Neuronal stem cell (in vitro differentiated cells): ENCODE data around the gene TAF11L2. TPM values are rescaled to one million over a fixed set of nuclear protein-coding genes. Genes with fewer than 3 reads are reported as not detected.
"Not testable (repeated sequence)": the region's sequence is repeated elsewhere in the genome, so short reads cannot be mapped to it uniquely, and the experiment has no call there.

Experiments used
- DNase-seq: peaks from one replicate; pipeline ENCODE4 v3.0.0-alpha.2; 2013; ENCODE audit warnings: low spot score
- H2AFZ ChIP-seq: one replicate; pipeline ENCODE4 v1.6.1; 2013; ENCODE audit warnings: mild to moderate bottlenecking, low read length, inconsistent platforms
- H2AK5ac ChIP-seq: 2 replicates; pipeline ENCODE4 v1.6.1; 2013; ENCODE audit warnings: low read depth, mild to moderate bottlenecking, inconsistent platforms, low read length, moderate library complexity, mixed read lengths
- H2BK120ac ChIP-seq: 2 replicates; pipeline ENCODE4 v1.6.1; 2013; ENCODE audit warnings: low read depth, mild to moderate bottlenecking, inconsistent platforms, low read length, moderate library complexity, mixed read lengths
- H2BK12ac ChIP-seq: one replicate; pipeline ENCODE4 v1.6.1; 2013; ENCODE audit warnings: low read length, inconsistent platforms
- H2BK15ac ChIP-seq: 2 replicates; pipeline ENCODE4 v1.6.1; 2013; ENCODE audit warnings: mild to moderate bottlenecking, low read length, inconsistent platforms, mixed read lengths
- H2BK5ac ChIP-seq: one replicate; pipeline ENCODE4 v1.6.1; 2013; ENCODE audit warnings: inconsistent platforms, mild to moderate bottlenecking, low read length, moderate library complexity
- H3K14ac ChIP-seq: one replicate; pipeline ENCODE4 v1.6.1; 2013; ENCODE audit warnings: low read length, inconsistent platforms
- H3K18ac ChIP-seq: 2 replicates; pipeline ENCODE4 v1.6.1; 2013; ENCODE audit warnings: low read length, inconsistent platforms
- H3K23ac ChIP-seq: 2 replicates; pipeline ENCODE4 v1.6.1; 2013; ENCODE audit warnings: low read depth, mild to moderate bottlenecking, mixed read lengths, low read length, inconsistent platforms; ENCODE audit not compliant: poor library complexity
- H3K27ac ChIP-seq: replicated peaks from 3 replicates; pipeline ENCODE4 v1.5.1; 2013; ENCODE audit warnings: low read length, inconsistent platforms
- H3K27me3 ChIP-seq, 3 experiments: 2 replicates each; pipeline ENCODE4 v1.6.1; 2013; ENCODE audit warnings: low read length in 3 of 3, mild to moderate bottlenecking in 2 of 3, inconsistent platforms in 1 of 3, low read depth in 1 of 3, mixed read lengths in 1 of 3, moderate library complexity in 1 of 3; ENCODE audit not compliant: control insufficient read depth in 3 of 3, insufficient read depth in 3 of 3
- H3K36me3 ChIP-seq, 2 donors: replicated peaks in 1 of 2; 2 replicates each; pipeline ENCODE4 v1.6.1; 2013; ENCODE audit warnings: low read length in 2 of 2; ENCODE audit not compliant: control insufficient read depth in 2 of 2, insufficient read depth in 2 of 2
- H3K4ac ChIP-seq: 2 replicates; pipeline ENCODE4 v1.6.1; 2013; ENCODE audit warnings: inconsistent platforms, mild to moderate bottlenecking, low read length, moderate library complexity
- H3K4me1 ChIP-seq, 2 donors: 1 replicate in 1 of 2; 2 replicates in 1 of 2; pipeline ENCODE4 v1.6.1; 2013; ENCODE audit warnings: low read length in 2 of 2, low read depth in 1 of 2; ENCODE audit not compliant: control insufficient read depth in 2 of 2, insufficient read depth in 1 of 2
- H3K4me2 ChIP-seq: one replicate; pipeline ENCODE4 v1.6.1; 2013; ENCODE audit warnings: mild to moderate bottlenecking, low read length, inconsistent platforms; ENCODE audit not compliant: insufficient read depth, poor library complexity, severe bottlenecking
- H3K4me3 ChIP-seq, 2 donors: 2 replicates each; pipeline ENCODE4 v1.5.1; 2013; ENCODE audit warnings: low read length in 2 of 2, mild to moderate bottlenecking in 2 of 2, inconsistent platforms in 1 of 2, moderate library complexity in 1 of 2
- H3K79me1 ChIP-seq: one replicate; pipeline ENCODE4 v1.6.1; 2013; ENCODE audit warnings: low read depth, mild to moderate bottlenecking, inconsistent platforms, low read length, moderate library complexity
- H3K9ac ChIP-seq: one replicate; pipeline ENCODE4 v1.6.1; 2013; ENCODE audit warnings: mild to moderate bottlenecking, low read depth, low read length, inconsistent platforms; ENCODE audit not compliant: poor library complexity
- H3K9me3 ChIP-seq, 2 donors: replicated peaks in 1 of 2; 2 replicates each; pipeline versions ENCODE3 to v1.6.1; 2013; ENCODE audit warnings: low read length in 2 of 2, mild to moderate bottlenecking in 2 of 2, inconsistent platforms in 1 of 2, low read depth in 1 of 2, mixed read lengths in 1 of 2, moderate library complexity in 1 of 2; ENCODE audit not compliant: control insufficient read depth in 2 of 2, insufficient read depth in 1 of 2
- H4K8ac ChIP-seq: one replicate; pipeline ENCODE4 v1.6.1; 2013; ENCODE audit warnings: low read depth, mild to moderate bottlenecking, inconsistent platforms, low read length, moderate library complexity
- H4K91ac ChIP-seq: one replicate; pipeline ENCODE4 v1.6.1; 2013; ENCODE audit warnings: low read length, low read depth, mild to moderate bottlenecking, inconsistent platforms; ENCODE audit not compliant: poor library complexity
- WGBS, 2 donors: extraction: QIAGEN DNeasy Blood & Tissue Kit; methylation state at CpG; one replicate each; pipeline ENCODE4 v1.1.7; 2013; ENCODE audit warnings: missing lambda C conversion rate in 2 of 2, mixed read lengths in 1 of 2; ENCODE audit not compliant: insufficient read length in 2 of 2, insufficient replicate concordance in 1 of 2; ENCODE audit errors: extremely low coverage in 2 of 2; 5-methylcytosine and 5-hydroxymethylcytosine counted together
- small RNA-seq: library from polyadenylated mRNA; stranded (forward); fragments of <200 nt; extraction: miRNeasy Mini kit (QIAGEN cat#:217004); gene quantifications from one replicate; pipeline ENCODE3, GENCODE V24; 2013; ENCODE audit not compliant: insufficient read depth

The TAF11L2 gene

DNA sequence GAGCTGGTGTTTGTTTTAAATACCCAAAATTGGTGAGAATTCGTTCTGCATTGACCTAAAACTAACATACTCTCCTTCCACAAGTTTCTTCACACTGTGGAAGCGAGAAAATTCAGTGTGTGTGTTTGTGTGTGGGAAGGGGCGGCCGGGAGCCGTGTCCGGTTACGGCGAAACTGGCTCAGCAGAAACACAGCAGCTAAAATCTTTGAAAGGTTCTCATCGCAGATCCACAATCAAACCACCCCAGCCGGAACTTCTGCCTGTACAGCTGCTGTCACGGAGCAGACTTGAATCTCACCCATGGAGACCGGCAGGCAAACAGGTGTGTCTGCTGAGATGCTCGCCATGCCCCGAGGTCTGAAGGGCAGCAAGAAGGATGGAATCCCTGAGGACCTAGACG is 30.3 kb downstream of the TAF11L2 start, which contains the start of gene TAF11L6:
TSS of gene TAF11L6 (plus strand) at position 301 of the 400 bp plus-strand sequence.
- not testable (repeated sequence) for H4K91ac ChIP-seq, H3K4ac ChIP-seq, H3K9ac ChIP-seq, H3K14ac ChIP-seq, H3K18ac ChIP-seq, H3K27ac ChIP-seq, H3K79me1 ChIP-seq, H3K4me2 ChIP-seq, H4K8ac ChIP-seq, H2AK5ac ChIP-seq, DNase-seq, H2BK120ac ChIP-seq, H3K4me3 ChIP-seq, H3K23ac ChIP-seq, H3K27me3 ChIP-seq, H3K36me3 ChIP-seq, H2BK12ac ChIP-seq, H2BK15ac ChIP-seq, H3K4me1 ChIP-seq, H2BK5ac ChIP-seq, H3K9me3 ChIP-seq, H2AFZ ChIP-seq
- no CpG with 5 or more reads among the region's 15 CpGs for WGBS, 2 donors

Small RNAs within 50 kb of the gene (small RNA-seq; reads per million reads assigned to genes)
- not detected for gene AC106774.3
